IPS-18c (cell line): Measurements from ENCODE around the gene MRPL37.

Experiments used
- H3K4me3 ChIP-seq: 2 replicates; pipeline ENCODE4 v1.7.0; 2013; ENCODE audit warnings: low read depth, mild to moderate bottlenecking, low read length, moderate library complexity; ENCODE audit not compliant: insufficient read depth
- H3K9me3 ChIP-seq: one replicate; pipeline ENCODE4 v1.6.1; 2013; ENCODE audit warnings: mild to moderate bottlenecking, low read length, moderate library complexity; ENCODE audit not compliant: control insufficient read depth, insufficient read depth

The MRPL37 gene

DNA sequence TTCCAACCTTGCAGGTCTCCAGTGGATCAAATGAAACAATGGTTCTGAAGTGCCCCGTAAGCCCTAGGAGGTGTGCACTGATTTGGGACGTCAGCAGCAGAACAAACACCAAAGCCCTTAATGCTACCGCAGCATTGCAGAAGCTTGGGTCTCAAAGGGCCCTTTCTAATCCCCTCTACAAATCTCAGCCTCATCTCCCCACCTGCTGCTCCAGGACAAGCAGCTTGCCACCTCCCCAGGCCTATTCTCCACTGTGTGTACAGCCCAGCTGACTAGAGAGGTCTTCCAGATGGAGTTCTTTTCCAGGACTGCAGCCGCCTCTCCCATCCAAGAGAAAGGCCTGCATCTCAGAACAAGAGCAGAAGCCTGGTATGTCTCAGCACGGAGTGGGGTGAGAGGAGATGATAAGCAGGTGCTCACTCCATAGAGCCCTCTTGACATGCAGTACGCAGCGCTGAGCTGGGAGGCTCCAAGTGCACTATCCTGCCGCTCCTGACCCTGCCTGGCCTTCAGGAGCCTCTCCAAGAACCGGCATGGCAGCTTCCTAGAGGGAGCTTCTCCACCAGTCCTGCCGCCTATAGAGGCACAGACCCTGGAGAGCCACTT lies 46.3 kb downstream of the MRPL37 start:
- no peaks in the 10 kb centered on the region for H3K9me3 ChIP-seq
- H3K4me3 ChIP-seq: no peak overlapping the region

- no peaks in the 10 kb centered on the region for H3K9me3 ChIP-seq
- H3K4me3 ChIP-seq: no peak overlapping the region
Measured at GRCh38 chr1:54247863-54248515, 48.0 kb downstream of the MRPL37 start.

DNA sequence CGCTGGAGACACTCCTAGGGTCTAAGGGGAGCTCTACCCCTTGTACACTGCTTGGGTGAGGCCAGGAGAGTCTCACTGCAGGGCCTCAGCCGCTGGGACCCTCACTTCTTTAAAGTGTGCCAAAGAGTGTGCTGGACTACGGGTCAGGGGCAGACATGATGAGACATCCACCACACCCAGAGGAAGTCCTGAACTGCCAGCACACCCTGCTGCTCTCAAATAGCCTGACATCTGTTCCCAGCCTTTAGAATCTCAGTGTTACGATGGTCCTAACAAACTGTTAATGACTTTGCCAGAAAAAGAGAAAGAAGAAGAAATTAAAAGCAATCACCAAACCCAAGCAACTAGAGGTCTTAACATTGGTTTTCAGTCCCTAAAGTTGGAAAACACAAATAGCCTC lies 49.0 kb downstream of the MRPL37 start:
- H3K9me3 ChIP-seq: no peaks in the 10 kb centered on the region

GRCh38 chr1:54249819-54250435 lies 50.0 kb downstream of the MRPL37 start:
- Histone ChIP-seq H3K9me3 (no peaks in the 10 kb centered on the region), H3K4me3 (no peak overlapping the region)

More for the DNA sequence above, 49.0 kb downstream of the MRPL37 start:
- no peak overlapping the region for H3K4me3 ChIP-seq

- H3K4me3 ChIP-seq: no peak overlapping the region
Measured at GRCh38 chr1:54250670-54251069, 50.7 kb downstream of the MRPL37 start.

DNA sequence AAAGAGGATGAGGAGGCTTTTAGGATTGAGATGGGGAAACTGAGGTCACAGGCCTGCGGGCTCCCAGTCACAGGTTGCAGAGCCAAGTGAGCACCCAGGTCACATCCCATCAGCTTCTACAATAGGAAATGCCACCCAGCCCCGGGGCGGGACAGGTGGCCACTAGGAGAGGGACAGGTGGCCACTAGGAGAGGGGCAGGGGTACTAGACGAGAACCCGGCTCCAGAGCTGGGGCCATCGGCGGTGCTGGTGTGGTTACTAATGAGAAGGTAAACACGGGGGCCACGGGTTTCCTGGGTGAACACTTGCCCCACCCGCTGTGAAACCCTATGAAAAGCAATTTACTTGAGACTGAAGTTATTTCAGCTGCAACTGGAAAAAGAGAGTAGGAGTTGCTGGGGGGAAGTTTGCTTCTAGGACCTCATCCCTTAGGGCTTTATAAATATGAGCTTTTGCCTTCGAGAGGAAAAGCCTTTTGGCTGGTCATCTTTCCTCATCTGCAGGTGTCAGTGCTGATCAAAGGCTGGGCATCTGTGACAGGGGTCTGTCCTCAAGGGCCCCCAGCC lies 52.5 kb downstream of the MRPL37 start:
- Histone ChIP-seq H3K9me3 (no peaks in the 10 kb centered on the region), H3K4me3 (no peak overlapping the region)

More at GRCh38 chr1:54250670-54251069, 50.7 kb downstream of the MRPL37 start:
- H3K9me3 ChIP-seq: no peaks in the 10 kb centered on the region

GRCh38 chr1:54253480-54253879 lies 53.5 kb downstream of the MRPL37 start:
- H3K9me3 ChIP-seq: no peaks in the 10 kb centered on the region
- H3K4me3 ChIP-seq: no peak overlapping the region

- Histone ChIP-seq H3K4me3 (no peak overlapping the region), H3K9me3 (no peaks in the 10 kb centered on the region)
Measured at GRCh38 chr1:54254055-54254454, 54.1 kb downstream of the MRPL37 start.

DNA sequence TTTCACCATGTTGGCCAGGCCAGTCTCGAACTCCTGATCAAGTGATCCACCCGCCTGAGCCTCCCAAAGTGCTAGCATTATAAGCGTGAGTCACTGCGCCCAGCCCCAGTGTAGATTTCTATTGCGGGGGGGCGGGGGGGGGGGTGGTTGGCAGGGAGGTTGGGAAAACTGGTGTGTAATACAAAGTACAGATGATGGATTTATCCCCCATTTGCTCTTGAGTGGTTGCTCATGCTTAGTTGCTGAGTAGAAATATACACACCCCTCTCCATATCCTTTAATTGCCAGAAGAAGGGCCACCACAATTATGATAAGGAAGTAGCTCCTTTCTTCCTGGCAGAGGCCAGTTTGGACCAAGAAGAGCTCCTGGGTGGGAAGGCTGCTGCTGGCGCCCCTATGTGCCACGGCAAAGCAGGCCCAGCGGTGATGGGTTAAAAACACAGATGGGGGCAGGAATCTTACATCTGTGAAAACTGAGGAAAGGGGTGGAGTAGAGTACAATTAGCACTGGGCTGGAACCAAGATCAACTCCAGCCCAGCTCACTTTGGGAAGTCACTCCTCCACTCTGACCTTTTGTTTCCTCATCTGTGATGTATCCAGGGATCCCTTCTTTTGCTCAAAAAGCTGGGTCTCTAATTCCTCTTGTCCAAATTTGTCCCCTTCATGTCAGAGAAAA lies 55.2 kb downstream of the MRPL37 start:
- Histone ChIP-seq H3K4me3 (no peak overlapping the region), H3K9me3 (no peaks in the 10 kb centered on the region)

DNA sequence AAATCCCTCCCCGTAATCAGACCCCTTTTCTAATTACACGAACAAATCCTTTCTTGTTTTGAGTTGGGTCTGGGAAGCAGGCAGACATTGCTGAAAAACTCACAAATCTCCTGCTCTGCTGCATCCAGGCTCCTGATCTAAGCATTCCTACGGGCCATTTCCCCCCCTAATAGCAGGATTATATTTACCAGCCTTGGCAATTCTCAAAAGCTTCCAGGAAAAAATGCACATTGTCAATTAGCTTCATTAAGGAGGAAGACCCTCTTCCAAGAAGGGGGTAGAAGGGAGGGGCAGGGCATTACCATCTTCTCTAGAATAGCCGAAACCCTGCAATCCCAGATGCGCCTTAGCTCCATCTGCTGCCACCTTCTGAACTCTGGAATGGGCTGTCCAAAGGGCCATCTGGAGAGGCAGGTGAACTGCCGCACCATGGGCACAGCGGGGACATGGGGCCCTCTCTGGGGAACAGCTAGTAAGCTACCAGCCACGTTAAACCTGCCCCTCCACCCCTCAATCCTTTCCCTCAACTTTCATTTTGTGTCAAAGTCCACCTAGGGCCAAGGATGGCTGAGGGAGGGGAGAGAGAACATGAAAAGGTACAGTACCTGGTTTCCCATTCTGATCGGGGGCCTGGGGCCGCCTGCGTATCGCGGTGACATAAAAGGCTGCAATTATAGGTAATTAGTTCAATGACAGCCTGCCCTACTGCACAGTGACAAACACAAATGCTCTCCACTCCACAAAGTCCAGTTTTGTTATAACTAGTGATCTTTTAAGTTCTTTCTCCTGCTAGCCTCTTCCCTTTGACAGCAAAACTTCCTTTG lies 56.8 kb downstream of the MRPL37 start:
- Histone ChIP-seq H3K4me3 (no peak overlapping the region), H3K9me3 (no peaks in the 10 kb centered on the region)

GRCh38 chr1:54257346-54257620 lies 57.3 kb downstream of the MRPL37 start:
- Histone ChIP-seq H3K4me3 (no peak overlapping the region), H3K9me3 (no peaks in the 10 kb centered on the region)

DNA sequence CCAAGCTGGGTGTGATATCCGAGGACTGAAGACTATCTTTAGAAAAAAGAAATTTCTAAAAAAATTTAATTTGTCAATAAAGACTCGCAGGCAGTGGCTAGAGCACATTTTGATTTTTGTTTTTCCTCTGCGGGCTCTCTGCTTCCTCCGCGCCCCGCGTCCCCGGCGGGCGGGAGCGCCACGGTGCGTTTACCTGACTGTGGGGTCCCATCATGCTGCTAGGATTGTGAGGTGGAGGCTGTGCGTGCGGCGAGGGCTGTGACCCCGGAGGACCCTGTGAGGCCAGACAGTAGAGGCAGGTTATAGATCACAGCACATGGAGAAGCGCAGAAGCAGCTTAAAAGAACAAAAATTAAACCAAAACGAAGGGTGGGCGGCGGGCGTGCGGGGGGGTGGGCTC lies 57.9 kb downstream of the MRPL37 start:
- Histone ChIP-seq H3K9me3 (no peaks in the 10 kb centered on the region), H3K4me3 (no peak overlapping the region)

- Histone ChIP-seq H3K4me3 (no peak overlapping the region), H3K9me3 (no peaks in the 10 kb centered on the region)
Measured at GRCh38 chr1:54259546-54260140, 59.7 kb downstream of the MRPL37 start.

DNA sequence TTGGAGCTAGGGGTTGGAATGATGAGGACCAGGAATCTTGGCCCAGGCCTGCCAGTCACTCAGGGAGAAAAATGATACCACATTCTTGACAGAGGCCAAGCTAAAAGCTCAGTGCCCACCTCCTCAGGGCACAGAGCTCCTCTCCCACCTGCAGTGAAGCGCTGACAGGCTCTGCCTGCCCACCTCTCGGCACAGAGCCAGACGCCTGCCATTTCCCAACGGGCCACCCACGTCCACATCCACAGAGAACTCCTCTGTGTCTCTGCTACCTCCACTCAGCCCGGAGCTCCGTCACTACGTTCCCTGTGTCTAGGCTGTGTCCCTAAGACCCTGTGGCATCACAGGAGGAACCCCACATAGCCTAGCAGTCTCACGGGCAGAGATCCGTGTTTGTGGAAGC lies 60.8 kb downstream of the MRPL37 start:
- Histone ChIP-seq H3K4me3 (no peak overlapping the region), H3K9me3 (no peaks in the 10 kb centered on the region)

DNA sequence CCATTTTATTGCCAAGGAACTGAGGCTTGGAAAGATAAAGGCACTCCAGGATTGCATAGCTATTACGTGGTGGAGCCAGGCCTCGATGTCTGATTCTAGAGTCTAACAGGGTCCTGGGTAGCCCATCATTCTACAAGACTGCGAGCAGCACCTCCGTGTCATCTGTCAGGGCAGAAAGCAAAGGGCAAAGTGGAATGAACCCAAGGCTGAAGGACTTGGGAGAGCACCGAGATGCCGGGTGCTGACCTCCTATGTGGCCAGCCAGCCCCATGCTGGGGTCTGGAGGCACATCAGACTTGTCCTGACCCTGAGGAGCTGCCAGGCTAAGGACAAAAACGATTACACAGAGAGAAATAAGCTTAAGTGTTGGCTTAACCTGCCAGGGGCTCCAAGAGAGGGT lies 62.3 kb downstream of the MRPL37 start:
- H3K4me3 ChIP-seq: no peak overlapping the region
- H3K9me3 ChIP-seq: no peaks in the 10 kb centered on the region

DNA sequence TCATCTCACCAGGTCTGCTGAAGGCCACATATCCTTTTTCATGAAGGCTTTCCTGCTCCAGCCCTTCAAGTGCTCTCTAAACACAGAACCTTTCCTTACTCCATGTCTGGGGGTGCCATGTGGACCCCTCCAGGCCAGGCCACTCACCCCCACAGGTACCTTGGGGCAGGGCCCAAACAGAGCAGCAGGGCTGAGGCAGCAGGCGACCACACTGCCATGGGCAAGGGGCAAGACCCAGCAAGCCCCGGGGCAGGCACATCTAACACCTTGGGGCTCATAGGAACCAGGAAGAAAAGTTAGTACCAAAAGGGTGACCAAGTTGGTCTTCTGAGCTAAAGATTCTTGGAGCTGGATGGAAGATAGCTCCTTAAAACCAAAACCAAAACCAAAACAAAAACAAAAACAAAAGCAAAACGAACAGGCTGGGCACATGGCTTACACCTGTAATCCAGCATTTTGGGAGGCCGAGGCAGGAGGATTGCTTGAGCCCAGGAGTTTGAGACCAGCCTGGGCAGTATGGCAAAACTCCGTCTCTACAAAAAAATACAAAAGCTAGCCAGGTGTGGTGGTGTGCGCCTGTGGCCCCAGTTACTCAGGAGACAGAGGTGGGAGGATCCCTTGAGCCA lies 63.7 kb downstream of the MRPL37 start:
- Histone ChIP-seq H3K9me3 (no peaks in the 10 kb centered on the region), H3K4me3 (no peak overlapping the region)
